PC-3 (cell line): ENCODE results near the gene SMIM12. TPM values are rescaled to one million over a fixed set of nuclear protein-coding genes. Genes with fewer than 3 reads are reported as not detected.

ENCODE experiments used
- ATAC-seq: fragments of 200-7000 bp; cut with Tn5 transposase; 2 replicates; pipeline ENCODE4 v1.9.1; 2020; ENCODE audit warnings: mild to moderate bottlenecking, moderate library complexity
- BruUV-seq: library from RNA; stranded (reverse); fragments of 400-500 nt; replicated peaks from 2 replicates; lab custom pipeline; 2021; lab: Mats Ljungman, UMichigan
- CTCF ChIA-PET: fragments of 300-600 bp; sonication (Branson Sonifier 250); formaldehyde crosslinking; loops from one replicate; lab custom pipeline; 2022; ENCODE audit warnings: antibody characterized with exemption; lab: Charles Lee
- POLR2A ChIA-PET: fragments of 300-600 bp; sonication (Branson Sonifier 250); formaldehyde crosslinking; loops from one replicate; lab custom pipeline; 2022; ENCODE audit warnings: antibody characterized with exemption; ENCODE audit not compliant: unreplicated experiment; lab: Charles Lee
- DNase-seq: peaks from one replicate; pipeline ENCODE4 v3.0.0-alpha.2; 2015
- H2AFZ ChIP-seq: fragments of 300-600 bp; sonication (generic); 2 replicates; pipeline ENCODE4 v1.6.0; 2016; ENCODE audit warnings: antibody characterized with exemption, low read length
- H3F3A ChIP-seq: fragments of 300-600 bp; sonication (generic); one replicate; pipeline ENCODE4 v1.6.0; 2017; ENCODE audit warnings: antibody characterized with exemption, low read length, control low read depth, mild to moderate bottlenecking; ENCODE audit not compliant: unreplicated experiment
- H3K27ac ChIP-seq: fragments of 300-600 bp; sonication (generic); 2 replicates; pipeline ENCODE4 v1.5.1; 2016; ENCODE audit warnings: mild to moderate bottlenecking, low read length
- H3K27me3 ChIP-seq: fragments of 300-600 bp; sonication (generic); 2 replicates; pipeline ENCODE4 v1.6.1; 2016; ENCODE audit warnings: low read length, mixed read lengths
- H3K36me3 ChIP-seq: fragments of 300-600 bp; sonication (generic); 2 replicates; pipeline ENCODE4 v1.6.1; 2016; ENCODE audit warnings: low read depth, mixed run types, low read length, mixed read lengths
- H3K4me1 ChIP-seq: fragments of 300-600 bp; sonication (generic); 2 replicates; pipeline ENCODE4 v1.5.1; 2016; ENCODE audit warnings: low read length; ENCODE audit not compliant: insufficient read depth
- H3K4me2 ChIP-seq: fragments of 300-600 bp; sonication (generic); 2 replicates; pipeline ENCODE4 v1.6.0; 2016; ENCODE audit warnings: low read length
- H3K4me3 ChIP-seq: fragments of 300-600 bp; sonication (generic); 2 replicates; pipeline ENCODE4 v1.5.1; 2016; ENCODE audit warnings: mild to moderate bottlenecking, low read length, mixed read lengths
- H3K79me2 ChIP-seq: fragments of 300-600 bp; sonication (generic); 2 replicates; pipeline ENCODE4 v1.6.1; 2017; ENCODE audit warnings: low read length, mixed read lengths
- H3K9ac ChIP-seq: fragments of 300-600 bp; sonication (generic); 2 replicates; pipeline ENCODE4 v1.6.0; 2016; ENCODE audit warnings: mild to moderate bottlenecking, low read length
- H3K9me2 ChIP-seq: fragments of 300-600 bp; sonication (generic); replicated peaks from 2 replicates; pipeline ENCODE4 v1.6.1; 2016; ENCODE audit warnings: mixed run types, low read length, mixed read lengths
- H3K9me3 ChIP-seq: fragments of 300-600 bp; sonication (generic); 2 replicates; pipeline ENCODE4 v1.6.1; 2016; ENCODE audit warnings: low read length, mixed read lengths
- H4K20me1 ChIP-seq: fragments of 300-600 bp; sonication (generic); 2 replicates; pipeline ENCODE4 v1.6.1; 2016; ENCODE audit warnings: low read length, mixed read lengths
- CTCF ChIP-seq: fragments of 300-600 bp; sonication (generic); conservative IDR thresholded peaks from 2 replicates; pipeline ENCODE4 v1.5.1; 2017; ENCODE audit warnings: antibody characterized with exemption, low read depth, mild to moderate bottlenecking, low read length
- EZH2 ChIP-seq: fragments of 300-600 bp; sonication (generic); IDR thresholded peaks from one replicate; pipeline ENCODE4 v1.6.1; 2017; ENCODE audit warnings: antibody characterized with exemption, mild to moderate bottlenecking, low read length; ENCODE audit not compliant: unreplicated experiment
- EZH2phosphoT487 ChIP-seq: fragments of 300-600 bp; sonication (generic); IDR thresholded peaks from 2 replicates; pipeline ENCODE4 v1.6.1; 2018; ENCODE audit warnings: mild to moderate bottlenecking, antibody characterized with exemption, low read length, borderline replicate concordance
- intact Hi-C: fragments of 100-400 bp; cut with micrococcal nuclease; formaldehyde crosslinking; loops from 2 replicates; pipeline ENCODE4 v1.9.0; 2023
- total RNA-seq: library from RNA; depleted of rRNA; stranded (reverse); fragments of >200 nt; gene quantifications from 2 replicates; pipeline ENCODE4 v1.2.3, GENCODE V29; 2014

Gene SMIM12
- total RNA-seq, 1 experiment from 2014 or later = 47.2 TPM

- no peak overlapping the region for H2AFZ ChIP-seq
- intact Hi-C loops = no loop called here
- ATAC-seq = no peak
- no peaks in the 10 kb centered on the region for H3F3A ChIP-seq
- H3K9ac ChIP-seq = no peak overlapping the region
- no peak overlapping the region for H3K4me2 ChIP-seq
- no peak for DNase-seq
- no peak overlapping the region for H3K27ac ChIP-seq
- BruUV-seq = no TSS peak
- ChIA-PET POLR2A (no interaction called here), CTCF (no interaction called here)
- peaks cover 25% of the 10 kb centered on the region for H3K27me3 ChIP-seq
- no peak overlapping the region for H3K4me3 ChIP-seq
- no peak for TF ChIP-seq CTCF
- TF ChIP-seq EZH2phosphoT487 = no peak
- TF ChIP-seq EZH2 = no peak
- no peaks in the 10 kb centered on the region for H3K36me3 ChIP-seq
- no peaks in the 10 kb centered on the region for H3K79me2 ChIP-seq
- no peaks in the 10 kb centered on the region for H3K4me1 ChIP-seq
- no peaks in the 10 kb centered on the region for H3K9me2 ChIP-seq
- no peaks in the 10 kb centered on the region for H3K9me3 ChIP-seq
- no peaks in the 10 kb centered on the region for H4K20me1 ChIP-seq
These were observed 48.0 kb upstream of the SMIM12 start for GRCh38 chr1:34907487-34908090.

GRCh38 chr1:34906756-34907155 is 47.2 kb upstream of the SMIM12 start:
- Histone ChIP-seq H2AFZ (no peak overlapping the region), H3K9ac (no peak overlapping the region), H3K27ac (no peak overlapping the region), H3K27me3 (peaks cover 24% of the 10 kb centered on the region), H3K4me2 (no peak overlapping the region), H3K79me2 (no peaks in the 10 kb centered on the region), H3K36me3 (no peaks in the 10 kb centered on the region), H3K4me1 (no peaks in the 10 kb centered on the region), H3K9me2 (no peaks in the 10 kb centered on the region), H3K4me3 (no peak overlapping the region), H4K20me1 (no peaks in the 10 kb centered on the region), H3F3A (no peaks in the 10 kb centered on the region), H3K9me3 (no peaks in the 10 kb centered on the region)
- ChIA-PET POLR2A (no interaction called here), CTCF (no interaction called here)
- BruUV-seq = no TSS peak
- intact Hi-C loops = no loop called here
- DNase-seq (no peak), ATAC-seq (no peak)
- TF ChIP-seq CTCF = no peak
- no peak for TF ChIP-seq EZH2phosphoT487
- no peak for TF ChIP-seq EZH2

GRCh38 chr1:34906222-34906621 is 46.7 kb upstream of the SMIM12 start:
- no peak overlapping the region for H3K4me2 ChIP-seq
- ChIA-PET POLR2A (no interaction called here), CTCF (no interaction called here)
- no peaks in the 10 kb centered on the region for H3K36me3 ChIP-seq
- no peaks in the 10 kb centered on the region for H4K20me1 ChIP-seq
- no peak overlapping the region for H3K27ac ChIP-seq
- intact Hi-C loops = no loop called here
- H3K79me2 ChIP-seq = no peaks in the 10 kb centered on the region
- H3F3A ChIP-seq = no peaks in the 10 kb centered on the region
- DNase-seq = no peak
- peaks cover 24% of the 10 kb centered on the region for H3K27me3 ChIP-seq
- ATAC-seq = no peak
- BruUV-seq = no TSS peak
- H3K9me2 ChIP-seq = no peaks in the 10 kb centered on the region
- H2AFZ ChIP-seq = no peak overlapping the region
- H3K4me1 ChIP-seq = no peaks in the 10 kb centered on the region
- TF ChIP-seq CTCF = no peak
- TF ChIP-seq EZH2 = no peak
- no peak for TF ChIP-seq EZH2phosphoT487
- no peak overlapping the region for H3K9ac ChIP-seq
- H3K9me3 ChIP-seq = no peaks in the 10 kb centered on the region
- H3K4me3 ChIP-seq = no peak overlapping the region
